CD4-positive, CD25-positive, alpha-beta regulatory T cell (primary cell): Measurements from ENCODE around the gene C1QBP. TPM values are rescaled to one million over a fixed set of nuclear protein-coding genes. Genes with fewer than 3 reads are reported as not detected.
A peak's percentile ranks its signal among the peaks of the same experiment; 100 is the strongest.
"Not testable (repeated sequence)": the region's sequence is repeated elsewhere in the genome, so short reads cannot be mapped to it uniquely, and the experiment has no call there.

Experiments
- ATAC-seq, 2 donors: fragments of 150-1000 bp; cut with Tn5 transposase; one replicate each; pipeline ENCODE4 v1.10.0; 2021; ENCODE audit warnings: low read depth in 2 of 2, moderate number of reproducible peaks in 2 of 2, moderate library complexity in 1 of 2
- DNase-seq, 3 donors: peaks; one replicate each; pipeline versions ENCODE4 v3.0.0 to v3.0.0-alpha.2; 2012 to 2022; ENCODE audit warnings: mixed read lengths in 1 of 3
- H3K27ac ChIP-seq: one replicate; pipeline ENCODE4 v1.7.0; 2013; ENCODE audit warnings: mild to moderate bottlenecking, low read length; ENCODE audit not compliant: insufficient read depth, poor library complexity, severe bottlenecking
- H3K27me3 ChIP-seq: one replicate; pipeline ENCODE4 v1.7.0; 2013; ENCODE audit warnings: low read length; ENCODE audit not compliant: control insufficient read depth, insufficient read depth
- H3K36me3 ChIP-seq: one replicate; pipeline ENCODE4 v1.7.0; 2013; ENCODE audit warnings: mild to moderate bottlenecking, low read length, moderate library complexity; ENCODE audit not compliant: control insufficient read depth, insufficient read depth
- H3K4me1 ChIP-seq: 2 replicates; pipeline ENCODE4 v1.7.0; 2013; ENCODE audit warnings: mild to moderate bottlenecking, low read length; ENCODE audit not compliant: insufficient read depth, control insufficient read depth, poor library complexity, severe bottlenecking
- H3K4me3 ChIP-seq: one replicate; pipeline ENCODE4 v1.7.0; 2013; ENCODE audit warnings: low read depth, mild to moderate bottlenecking, low read length, moderate library complexity
- H3K9me3 ChIP-seq, 2 experiments: 1 replicate in 1 of 2; 2 replicates in 1 of 2; pipeline ENCODE4 v1.7.0; 2013; ENCODE audit warnings: low read length in 2 of 2, mild to moderate bottlenecking in 1 of 2, moderate library complexity in 1 of 2; ENCODE audit not compliant: control insufficient read depth in 2 of 2
- H3K27ac Mint-ChIP-seq, 3 donors: one replicate each; pipeline ENCODE4 v1.8.0; 2020 to 2022; ENCODE audit warnings: mild to moderate bottlenecking in 3 of 3, mixed read lengths in 3 of 3, moderate library complexity in 2 of 3
- H3K27me3 Mint-ChIP-seq: one replicate; pipeline ENCODE4 v1.8.0; 2022; ENCODE audit warnings: mild to moderate bottlenecking, mixed read lengths
- H3K36me3 Mint-ChIP-seq: one replicate; pipeline ENCODE4 v1.8.0; 2020; ENCODE audit warnings: mixed read lengths
- H3K4me1 Mint-ChIP-seq, 4 donors: one replicate each; pipeline ENCODE4 v1.8.0; 2020 to 2022; ENCODE audit warnings: mixed read lengths in 4 of 4, mild to moderate bottlenecking in 1 of 4
- H3K4me3 Mint-ChIP-seq, 4 donors: one replicate each; pipeline ENCODE4 v1.8.0; 2020 to 2022; ENCODE audit warnings: mild to moderate bottlenecking in 4 of 4, mixed read lengths in 4 of 4, moderate library complexity in 3 of 4
- H3K9me3 Mint-ChIP-seq, 7 donors: one replicate each; pipeline ENCODE4 v1.8.0; 2020 to 2022; ENCODE audit warnings: mixed read lengths in 7 of 7, mild to moderate bottlenecking in 3 of 7, moderate library complexity in 2 of 7
- polyA plus RNA-seq, 4 donors: library from polyadenylated mRNA; unstranded; fragments of 300-500 nt; fragmentation: Illumina TruSeq; gene quantifications; one replicate each; pipeline ENCODE4 v1.2.3, GENCODE V29; 2021
- total RNA-seq: library from RNA; stranded (reverse); gene quantifications from one replicate; pipeline ENCODE4 v1.2.3, GENCODE V29; 2022

Gene C1QBP
- total and polyA plus RNA-seq, 5 donors from 2014 or later: 58.4 to 285 (median 253) TPM

DNA sequence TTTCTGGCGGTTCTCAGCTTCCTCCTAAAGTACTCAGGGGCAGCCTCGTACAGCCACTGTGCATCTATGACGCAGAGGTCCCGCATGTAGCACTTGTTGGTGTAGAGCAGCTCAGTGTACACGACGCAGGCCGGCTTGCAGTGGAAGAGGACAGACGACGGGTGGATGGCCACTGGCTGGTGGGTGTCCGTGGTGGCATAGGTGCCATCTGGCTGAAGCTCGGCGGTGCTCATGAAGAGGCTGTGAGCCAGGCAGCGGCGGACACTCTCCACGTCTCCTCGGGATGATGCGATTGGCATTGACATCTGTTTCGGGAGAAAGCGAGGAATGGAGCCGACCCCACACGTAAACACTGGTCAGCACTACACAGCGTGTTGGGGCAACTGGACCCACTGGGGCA, 5.3 kb upstream of the C1QBP start:
- no peak overlapping the region for H3K4me3 Mint-ChIP-seq
- no peaks in the 10 kb centered on the region for H3K27me3 Mint-ChIP-seq

GRCh38 chr17:5443728-5444127, 4.8 kb upstream of the C1QBP start:
- no peak for DNase-seq
- H3K4me1 Mint-ChIP-seq: peaks cover 0 to 14% (median 6%) of the 10 kb centered on the region in 4 donors
- no peak for ATAC-seq
- no peak overlapping the region for H3K4me3 ChIP-seq
- H3K9me3 Mint-ChIP-seq: no peaks in the 10 kb centered on the region
- no peak overlapping the region for H3K4me3 Mint-ChIP-seq
- H3K9me3 ChIP-seq: no peaks in the 10 kb centered on the region
- no peaks in the 10 kb centered on the region for H3K27me3 Mint-ChIP-seq
- peaks cover 30% of the 10 kb centered on the region for H3K36me3 Mint-ChIP-seq
- H3K27ac ChIP-seq: no peak overlapping the region
- H3K27ac Mint-ChIP-seq: no peak overlapping the region
- peaks cover 6% of the 10 kb centered on the region for H3K4me1 ChIP-seq
- H3K36me3 ChIP-seq: peaks cover 39% of the 10 kb centered on the region
- no peaks in the 10 kb centered on the region for H3K27me3 ChIP-seq

More for the DNA sequence above, 5.3 kb upstream of the C1QBP start:
- Mint-ChIP-seq H3K27ac (no peak overlapping the region), H3K36me3 (peaks cover 35% of the 10 kb centered on the region), H3K4me1 (peaks cover 0 to 10% (median 5%) of the 10 kb centered on the region in 4 donors), H3K9me3 (no peaks in the 10 kb centered on the region)
- Histone ChIP-seq H3K36me3 (peaks cover 41% of the 10 kb centered on the region), H3K9me3 (no peaks in the 10 kb centered on the region), H3K27ac (no peak overlapping the region), H3K4me3 (no peak overlapping the region), H3K4me1 (peaks cover 5% of the 10 kb centered on the region), H3K27me3 (no peaks in the 10 kb centered on the region)
- DNase-seq: no peak
- ATAC-seq: no peak

GRCh38 chr17:5439446-5439764, 450 bp upstream of the C1QBP start:
- Mint-ChIP-seq H3K4me1 (peaks cover 14 to 45% (median 30%) of the 10 kb centered on the region in 4 donors), H3K4me3 (peak overlapping the region; percentile 88 to 97 (median 91)), H3K27ac (peak overlapping the region; percentile 90 to 92 (median 92)), H3K27me3 (no peaks in the 10 kb centered on the region), H3K36me3 (peaks cover 13% of the 10 kb centered on the region), H3K9me3 (no peaks in the 10 kb centered on the region)
- Histone ChIP-seq H3K9me3 (no peaks in the 10 kb centered on the region), H3K4me1 (peaks cover 26% of the 10 kb centered on the region), H3K4me3 (peak overlapping the region; percentile 75), H3K27ac (peak overlapping the region; percentile 75), H3K27me3 (no peaks in the 10 kb centered on the region), H3K36me3 (peaks cover 36% of the 10 kb centered on the region)
- ATAC-seq (no peak), DNase-seq (no peak)

DNA sequence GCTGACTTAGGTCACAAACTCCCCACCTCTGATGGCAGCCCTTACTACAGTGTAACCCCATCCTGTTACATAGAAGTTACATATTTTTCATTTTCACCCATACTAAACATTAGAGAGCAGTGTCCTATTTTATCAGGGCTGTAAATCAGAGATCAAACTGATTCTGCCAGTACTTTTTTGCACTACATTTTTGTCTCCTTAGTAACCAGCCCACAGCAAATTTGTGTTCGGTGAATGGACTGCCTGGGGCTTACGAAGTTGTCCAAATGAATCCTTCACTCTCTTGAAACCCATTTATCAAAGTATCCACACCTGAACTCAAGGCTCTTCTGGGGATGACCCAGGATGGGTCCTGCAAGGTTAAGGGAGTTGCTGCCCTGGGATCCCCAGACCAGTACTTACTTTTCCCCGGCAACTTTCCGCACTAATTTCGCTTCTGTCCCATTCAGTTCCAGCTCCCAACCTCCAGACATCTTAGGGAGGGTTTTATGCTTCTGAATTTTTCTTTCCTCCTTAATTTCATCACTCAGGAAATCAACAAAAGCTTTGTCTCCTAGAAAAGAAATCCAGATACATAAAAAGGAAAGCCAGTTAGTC, 1.1 kb downstream of the C1QBP start:
- Mint-ChIP-seq H3K36me3 (peaks cover 22% of the 10 kb centered on the region), H3K4me3 (peak overlapping the region; percentile 88 to 97 (median 91)), H3K4me1 (peaks cover 14 to 48% (median 30%) of the 10 kb centered on the region in 4 donors), H3K27me3 (no peaks in the 10 kb centered on the region), H3K9me3 (no peaks in the 10 kb centered on the region), H3K27ac (peak overlapping the region; percentile 71 to 91 (median 90))
- no peaks in the 10 kb centered on the region for H3K9me3 ChIP-seq
- peak in 1 of 3 donors; percentile 24 for DNase-seq
- ATAC-seq: no peak
- peak overlapping the region; percentile 88 for H3K4me3 ChIP-seq
- peaks cover 37% of the 10 kb centered on the region for H3K36me3 ChIP-seq
- H3K27ac ChIP-seq: peak overlapping the region; percentile 75
- peaks cover 26% of the 10 kb centered on the region for H3K4me1 ChIP-seq
- no peaks in the 10 kb centered on the region for H3K27me3 ChIP-seq

DNA sequence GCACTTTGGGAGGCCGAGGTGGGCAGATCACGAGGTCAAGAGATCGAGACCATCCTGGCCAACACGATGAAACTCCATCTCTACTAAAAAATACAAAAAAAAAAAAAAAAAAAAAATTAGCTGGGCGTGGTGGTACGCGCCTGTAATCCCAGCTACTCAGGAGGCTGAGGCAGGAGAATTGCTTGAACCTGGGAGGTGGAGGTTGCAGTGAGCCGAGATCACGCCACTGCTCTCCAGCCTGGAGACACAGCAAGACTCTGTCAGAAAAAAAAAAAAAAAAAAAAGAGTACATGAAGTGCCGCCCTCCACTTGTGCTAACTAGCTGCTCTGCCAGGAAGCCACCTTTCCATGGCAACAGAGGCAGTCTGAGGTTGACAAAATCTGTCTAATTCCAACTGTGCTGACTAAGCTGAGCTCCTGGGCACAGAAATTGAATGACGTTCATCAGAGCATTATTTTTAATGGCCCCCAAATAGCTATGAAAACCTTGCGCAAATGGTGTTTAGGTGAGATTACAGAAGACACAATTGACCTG, 3.1 kb downstream of the C1QBP start:
- H3K4me1 Mint-ChIP-seq: peaks cover 14 to 50% (median 28%) of the 10 kb centered on the region in 4 donors
- Histone ChIP-seq H3K4me1 (peaks cover 26% of the 10 kb centered on the region), H3K36me3 (peaks cover 56% of the 10 kb centered on the region), H3K27ac (peak overlapping the region; percentile 9)
- H3K9me3 Mint-ChIP-seq, ATAC-seq, H3K27me3 ChIP-seq, H3K4me3 ChIP-seq, H3K9me3 ChIP-seq, H3K27me3 Mint-ChIP-seq: not testable (repeated sequence)
- DNase-seq: peak in 1 of 3 donors; percentile 30
- peaks cover 38% of the 10 kb centered on the region for H3K36me3 Mint-ChIP-seq
- H3K27ac Mint-ChIP-seq: peak overlapping the region; percentile 34 to 69 (median 48)
- peak overlapping the region in 2 of 4 donors; percentile 61 to 97 for H3K4me3 Mint-ChIP-seq

- Mint-ChIP-seq H3K4me1 (peaks cover 14 to 47% (median 31%) of the 10 kb centered on the region in 4 donors), H3K36me3 (peaks cover 43% of the 10 kb centered on the region), H3K4me3 (no peak overlapping the region), H3K9me3 (no peaks in the 10 kb centered on the region), H3K27ac (no peak overlapping the region), H3K27me3 (no peaks in the 10 kb centered on the region)
- no peak overlapping the region for H3K4me3 ChIP-seq
- H3K27ac ChIP-seq: no peak overlapping the region
- H3K27me3 ChIP-seq: no peaks in the 10 kb centered on the region
- H3K9me3 ChIP-seq: no peaks in the 10 kb centered on the region
- no peak for ATAC-seq
- no peak for DNase-seq
- peaks cover 26% of the 10 kb centered on the region for H3K4me1 ChIP-seq
- H3K36me3 ChIP-seq: peaks cover 61% of the 10 kb centered on the region
Measured at GRCh38 chr17:5434984-5435383, 4.0 kb downstream of the C1QBP start.

DNA sequence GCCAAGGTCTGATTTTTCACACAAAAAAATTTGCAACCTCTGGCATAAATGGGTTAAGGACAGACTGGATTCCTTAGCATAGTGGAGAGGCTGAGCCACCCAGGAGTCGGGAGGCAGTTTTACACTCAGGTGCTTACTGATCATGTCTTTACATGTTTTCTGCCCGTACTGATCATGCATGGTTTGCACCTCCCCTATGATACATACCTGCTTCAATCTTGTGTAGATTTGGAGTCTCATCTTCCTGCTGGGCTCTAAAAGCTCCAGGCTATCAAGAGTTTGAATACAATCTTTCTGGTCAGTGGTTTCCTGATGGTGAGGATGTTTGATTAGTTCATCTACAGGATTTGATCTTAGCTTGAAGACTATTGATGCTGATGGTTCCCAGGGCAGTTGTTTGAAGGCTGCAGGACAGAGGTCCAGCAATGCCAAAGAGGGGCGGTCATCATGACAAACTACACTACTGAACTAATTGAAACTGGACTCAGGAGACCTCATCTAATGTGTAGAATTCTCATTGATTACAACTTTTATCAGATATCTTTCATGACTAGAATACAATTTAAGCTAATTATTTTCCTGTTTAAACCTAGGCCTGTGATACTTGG, 6.9 kb downstream of the C1QBP start:
- no peak for DNase-seq
- Mint-ChIP-seq H3K4me3 (no peak overlapping the region), H3K27ac (no peak overlapping the region), H3K9me3 (no peaks in the 10 kb centered on the region), H3K4me1 (peaks cover 5 to 26% (median 16%) of the 10 kb centered on the region in 4 donors), H3K27me3 (no peaks in the 10 kb centered on the region), H3K36me3 (peaks cover 55% of the 10 kb centered on the region)
- H3K27me3 ChIP-seq: no peaks in the 10 kb centered on the region
- no peaks in the 10 kb centered on the region for H3K9me3 ChIP-seq
- peaks cover 82% of the 10 kb centered on the region for H3K36me3 ChIP-seq
- H3K27ac ChIP-seq: no peak overlapping the region
- H3K4me3 ChIP-seq: no peak overlapping the region
- no peak for ATAC-seq
- H3K4me1 ChIP-seq: peaks cover 5% of the 10 kb centered on the region
